Suppressor macrophage treated with lipopolysaccharide for 4 hours (primary cell): Measurements from ENCODE around the gene TBCA.

Source experiments
- DNase-seq: peaks from one replicate; pipeline ENCODE4 v3.0.0-alpha.2; 2020

TBCA gene

GRCh38 chr5:77641397-77641943, 134.7 kb downstream of the TBCA start:
- no peak for DNase-seq
